K562 (cell line): ENCODE measurements around the gene EIPR1. TPM values are rescaled to one million over a fixed set of nuclear protein-coding genes. Genes with fewer than 3 reads are reported as not detected.

ENCODE experiments used
- ATAC-seq: fragments of 200-7000 bp; cut with Tn5 transposase; 3 replicates; pipeline ENCODE4 v1.9.1; 2020; ENCODE audit warnings: moderate library complexity
- BruUV-seq: library from RNA; stranded (reverse); fragments of 400-500 nt; replicated peaks from 2 replicates; lab custom pipeline; 2021; lab: Mats Ljungman, UMichigan
- CTCF ChIA-PET: fragments of 300-600 bp; formaldehyde crosslinking; extraction: SDS; loops from one replicate; lab custom pipeline; 2021; ENCODE audit warnings: low intra/inter-chr PET ratio; lab: Yijun Ruan, JAX
- POLR2A ChIA-PET: fragments of 300-600, 350-650 bp; sonication (Branson Sonifier 250); formaldehyde crosslinking; extraction: SDS; loops from one replicate; lab custom pipeline; 2021; ENCODE audit warnings: antibody characterized with exemption, inconsistent platforms; lab: Yijun Ruan, JAX
- DNase-seq, 4 experiments: peaks; one replicate each; pipeline versions ENCODE4 v3.0.0 to v3.0.0-alpha.2; 2011 to 2018; ENCODE audit warnings: low spot score in 3 of 4, mixed read lengths in 3 of 4; ENCODE audit errors: extremely low read depth in 1 of 4
- FAIRE-seq: peaks from 2 replicates; lab custom pipeline; 2011; peaks lifted over from hg19 to GRCh38; lab: Jason Lieb, UNC
- H2AFZ ChIP-seq: 2 replicates; pipeline ENCODE4 v1.6.0; 2011; ENCODE audit warnings: low read depth, low read length, control low read depth, inconsistent platforms
- H3K27ac ChIP-seq: fragments of 200-600 bp; 3 replicates; pipeline ENCODE4 v1.8.0; 2011; ENCODE audit warnings: low read depth, mild to moderate bottlenecking, control low read depth, inconsistent platforms, low read length, moderate library complexity, mixed read lengths; ENCODE audit errors: extremely low read depth
- H3K27me3 ChIP-seq, 2 experiments: fragments of 300-600 bp in 1 of 2; 2 replicates in 1 of 2; 3 replicates in 1 of 2; pipeline versions ENCODE4 v1.6.0 to v1.8.0; 2011; ENCODE audit warnings: inconsistent platforms in 2 of 2, low read length in 2 of 2, mild to moderate bottlenecking in 1 of 2, mixed read lengths in 1 of 2, moderate library complexity in 1 of 2; ENCODE audit not compliant: control insufficient read depth in 2 of 2, insufficient read depth in 2 of 2
- H3K36me3 ChIP-seq: fragments of 300-600 bp; 3 replicates; pipeline ENCODE4 v1.8.0; 2011; ENCODE audit warnings: mild to moderate bottlenecking, low read length, inconsistent platforms; ENCODE audit not compliant: control insufficient read depth, insufficient read depth
- H3K4me1 ChIP-seq, 2 experiments: fragments of 200-600 bp in 1 of 2; replicated peaks in 1 of 2; 2 replicates in 1 of 2; 3 replicates in 1 of 2; pipeline versions ENCODE4 v1.5.1 to v1.8.0; 2011; ENCODE audit warnings: inconsistent platforms in 2 of 2, low read length in 2 of 2, mild to moderate bottlenecking in 1 of 2, mixed read lengths in 1 of 2, moderate library complexity in 1 of 2; ENCODE audit not compliant: control insufficient read depth in 2 of 2, insufficient read depth in 2 of 2
- H3K4me2 ChIP-seq: 2 replicates; pipeline ENCODE4 v1.6.1; 2011; ENCODE audit warnings: low read length, control low read depth, inconsistent platforms, mixed read lengths; ENCODE audit not compliant: insufficient read depth
- H3K4me3 ChIP-seq: fragments of 200-600 bp; sonication (generic), shearing (Covaris generic); 2 replicates; pipeline ENCODE4 v1.5.1; 2016; ENCODE audit warnings: control low read depth, inconsistent platforms
- H3K79me2 ChIP-seq: fragments of 200-600 bp; 3 replicates; pipeline ENCODE4 v1.8.0; 2011; ENCODE audit warnings: low read length, inconsistent platforms; ENCODE audit not compliant: control insufficient read depth, insufficient read depth
- H3K9ac ChIP-seq, 2 experiments: 2 replicates each; pipeline versions ENCODE4 v1.6.0 to v1.6.1; 2011; ENCODE audit warnings: low read depth in 2 of 2, low read length in 2 of 2, control low read depth in 1 of 2, inconsistent platforms in 1 of 2, mild to moderate bottlenecking in 1 of 2, mixed read lengths in 1 of 2; ENCODE audit not compliant: insufficient read depth in 1 of 2
- H3K9me1 ChIP-seq: one replicate; pipeline ENCODE4 v1.6.0; 2011; ENCODE audit warnings: inconsistent platforms, mild to moderate bottlenecking, low read length, moderate library complexity; ENCODE audit not compliant: control insufficient read depth, insufficient read depth
- H3K9me3 ChIP-seq: replicated peaks from 2 replicates; pipeline ENCODE4 v1.5.1; 2011; ENCODE audit warnings: low read depth, low read length, inconsistent platforms; ENCODE audit not compliant: control insufficient read depth, insufficient read depth
- H4K20me1 ChIP-seq: replicated peaks from 2 replicates; pipeline ENCODE4 v1.6.1; 2011; ENCODE audit warnings: low read length, inconsistent platforms, mixed read lengths; ENCODE audit not compliant: control insufficient read depth, insufficient read depth
- CBX3 ChIP-seq, 2 experiments: IDR thresholded peaks; 1 replicate in 1 of 2; 2 replicates in 1 of 2; pipeline ENCODE4 v1.6.1; 2012; ENCODE audit warnings: inconsistent platforms in 2 of 2, low read length in 2 of 2, borderline replicate concordance in 1 of 2, control low read depth in 1 of 2
- CEBPG ChIP-seq, 3 experiments: fragments of 200-800 bp in 1 of 3; sonication (Bioruptor generic) in 1 of 3; sonication (generic) in 1 of 3; formaldehyde crosslinking in 1 of 3; IDR thresholded peaks in 2 of 3; conservative IDR thresholded peaks in 1 of 3; 2 replicates each; pipeline versions ENCODE4 v1.6.1 to v1.8.0; 2016 to 2022; ENCODE audit warnings: missing compliant biosample characterization in 2 of 3, missing genetic modification characterization in 2 of 3, mild to moderate bottlenecking in 1 of 3, missing genetic modification reagents in 1 of 3
- COPS2 ChIP-seq: fragments of 450-650 bp; conservative IDR thresholded peaks from 2 replicates; pipeline ENCODE4 v1.6.1; 2016; ENCODE audit warnings: mild to moderate bottlenecking, moderate library complexity
- DMBX1 ChIP-seq: fragments of 250-450 bp; sonication (Bioruptor Pico); IDR thresholded peaks from 2 replicates; pipeline ENCODE4 v1.8.0; 2022; ENCODE audit warnings: inconsistent platforms, mild to moderate bottlenecking, moderate library complexity, borderline replicate concordance
- DNMT1 ChIP-seq: fragments of 450-650 bp; IDR thresholded peaks from 2 replicates; pipeline ENCODE4 v1.6.1; 2016; ENCODE audit warnings: antibody characterized with exemption, mild to moderate bottlenecking
- MCM2 ChIP-seq: fragments of 450-650 bp; IDR thresholded peaks from 2 replicates; pipeline ENCODE4 v1.6.1; 2017; ENCODE audit warnings: low read depth, mild to moderate bottlenecking
- NKRF ChIP-seq: fragments of 450-650 bp; IDR thresholded peaks from 2 replicates; pipeline ENCODE4 v1.6.1; 2016; ENCODE audit warnings: borderline replicate concordance
- SAP30 ChIP-seq: fragments of 200-600 bp; sonication (generic); IDR thresholded peaks from 2 replicates; pipeline ENCODE4 v1.6.1; 2012; ENCODE audit warnings: borderline replicate concordance, low read depth, mild to moderate bottlenecking, moderate library complexity, low read length, control low read depth, inconsistent platforms; ENCODE audit not compliant: insufficient read depth, poor library complexity, severe bottlenecking
- TRIM28 ChIP-seq: fragments of 450-650 bp; IDR thresholded peaks from 2 replicates; pipeline ENCODE4 v1.6.1; 2017
- ZNF316 ChIP-seq: fragments of 450-650 bp; IDR thresholded peaks from 2 replicates; pipeline ENCODE4 v1.6.1; 2016
- ZNF639 ChIP-seq, 2 experiments: fragments of 200-800 bp in 1 of 2; sonication (Bioruptor generic) in 1 of 2; sonication (generic) in 1 of 2; formaldehyde crosslinking in 1 of 2; IDR thresholded peaks in 1 of 2; conservative IDR thresholded peaks in 1 of 2; 2 replicates each; pipeline versions ENCODE4 v1.5.0 to v1.6.1; 2016 to 2020; ENCODE audit warnings: missing compliant biosample characterization in 1 of 2, missing genetic modification characterization in 1 of 2, missing genetic modification reagents in 1 of 2
- whole genome bisulfite sequencing: fragments of 100-300 bp; shearing (Covaris generic); methylation state at CpG from one replicate; pipeline ENCODE4 v1.1.6; 2016; ENCODE audit warnings: low coverage, mixed read lengths; ENCODE audit not compliant: insufficient coverage; ENCODE audit errors: missing lambda C conversion rate; 5-methylcytosine and 5-hydroxymethylcytosine counted together
- in situ Hi-C: fragments of 300-500 bp; cut with MboI; formaldehyde crosslinking; loops from 4 replicates; pipeline ENCODE4 v1.15.0; 2018; ENCODE audit warnings: inconsistent platforms, mixed read lengths
- intact Hi-C: fragments of 100-400 bp; cut with micrococcal nuclease; formaldehyde crosslinking; loops from 2 replicates; pipeline ENCODE4 v1.14.2; 2022
- polyA plus RNA-seq, 8 experiments: library from polyadenylated mRNA; depleted of rRNA in 4 of 8; stranded (reverse) in 5 of 8; unstranded in 3 of 8; fragments of >200 nt; fragmentation: Nextera tagmentation in 2 of 8; fragmentation: Illumina TruSeq in 1 of 8; extraction: Ambion mirVana in 2 of 8; extraction: Trizol in 1 of 8; gene quantifications; 2 replicates each; pipeline versions ENCODE4 v1.2.1 to v1.2.3, GENCODE V29; 2011 to 2014; ENCODE audit warnings: inconsistent platforms in 1 of 8, missing spikeins in 1 of 8
- total RNA-seq, 7 experiments: library from RNA; depleted of rRNA in 6 of 7; stranded (reverse); fragments of >200 nt in 6 of 7; fragmentation: Illumina TruSeq in 2 of 7; extraction: Trizol in 2 of 7; gene quantifications; 2 replicates each; pipeline versions ENCODE4 v1.2.1 to v1.2.3, GENCODE V29; 2011 to 2021; ENCODE audit warnings: low replicate concordance in 1 of 7

The EIPR1 gene
- total and polyA plus RNA-seq, 9 of the 15 experiments (the other 6 are each of a cell fraction or from before 2014, with no cell fraction given) = 19.9 to 54.4 (median 35.9) TPM

GRCh38 chr2:3142210-3142609 lies 235.4 kb downstream of the EIPR1 start (continued):
- TF ChIP-seq COPS2 = no peak
- no peak for TF ChIP-seq NKRF
- TF ChIP-seq, all 486 proteins: peak for 0

GRCh38 chr2:3141696-3142095 lies 235.9 kb downstream of the EIPR1 start:
- no peak for DNase-seq
- H3K9me1 ChIP-seq = no peaks in the 10 kb centered on the region
- no peak for ATAC-seq
- BruUV-seq = no TSS peak
- H3K9ac ChIP-seq = no peak overlapping the region
- no peaks in the 10 kb centered on the region for H4K20me1 ChIP-seq
- POLR2A ChIA-PET = no interaction called here
- WGBS = 4% methylated on average over 6 of the region's 6 CpGs
- H3K4me2 ChIP-seq = no peak overlapping the region
- peaks cover 4% of the 10 kb centered on the region; the same call in 1 of the 2 replicates for H3K9me3 ChIP-seq
- FAIRE-seq = no peak
- H3K79me2 ChIP-seq = no peaks in the 10 kb centered on the region
- in situ Hi-C loops = no loop called here
- CTCF ChIA-PET = no interaction called here
- no peak overlapping the region for H3K4me3 ChIP-seq
- no peak overlapping the region for H2AFZ ChIP-seq
- H3K4me1 ChIP-seq = peaks cover 1 to 3% of the 10 kb centered on the region in 2 experiments; a peak in 1 of 5 replicates
- intact Hi-C loops = no loop called here
- H3K27ac ChIP-seq = no peak overlapping the region
- H3K36me3 ChIP-seq = no peaks in the 10 kb centered on the region
- peaks cover 0 to 27% of the 10 kb centered on the region in 2 experiments; a peak in 3 of 5 replicates for H3K27me3 ChIP-seq
- peak; percentile 45; the same call in 1 of the 2 replicates for TF ChIP-seq TRIM28
- TF ChIP-seq ZNF639 (CRISPR knock-in tag; conservative IDR thresholded peaks at IDR 0.05 in 1 of 2, IDR thresholded peaks at IDR 0.05 in 1 of 2) = no peak
- no peak for TF ChIP-seq DMBX1 (CRISPR knock-in tag)
- peak; percentile 69 for TF ChIP-seq ZNF316
- TF ChIP-seq SAP30 = no peak
- no peak for TF ChIP-seq MCM2
- no peak for TF ChIP-seq DNMT1
- TF ChIP-seq CEBPG (CRISPR knock-in tag; IDR thresholded peaks at IDR 0.05) = no peak
- no peak for TF ChIP-seq CEBPG (tag; conservative IDR thresholded peaks at IDR 0.05 in 1 of 2, IDR thresholded peaks at IDR 0.05 in 1 of 2)
- TF ChIP-seq CBX3 (IDR thresholded peaks at IDR 0.05; ENCODE audit: borderline replicate concordance in 1 of 2, low read length in 2 of 2) = peak in 1 of 2 experiments; percentile 61; a peak in 1 of 3 replicates
